ENCODE data around the gene TMEM131.

GRCh38 chr2:98025481-98026037 is 29.8 kb upstream of the TMEM131 start:
- TF ChIP-seq CTCF (IDR thresholded peaks at IDR 0.05) (peak in 2 of 6 experiments; percentile 9 to 21), POLR2A (IDR thresholded peaks at IDR 0.05) (no peak)
